ENCODE measurements around the gene MINDY2. TPM values are rescaled to one million over a fixed set of nuclear protein-coding genes. Genes with fewer than 3 reads are reported as not detected.

MINDY2 gene
- total and polyA plus RNA-seq, 2 donors = 5.1 to 8.9 TPM

- H3K4me1 ChIP-seq (ENCODE audit: control insufficient read depth in 2 of 2, insufficient read depth in 2 of 2, low read length in 2 of 2) = peaks cover 16 to 24% of the 10 kb centered on the region in 2 donors
- WGBS = under 1% methylated on average over 81 of the region's 81 CpGs
Measured at GRCh38 chr15:58748852-58749531, 22.1 kb upstream of the MINDY2 start.

GRCh38 chr15:58749532-58750337 lies 21.4 kb upstream of the MINDY2 start, which contains the start of gene ADAM10:
Gene ADAM10 (minus strand): TSS chr15:58749707. CDS start chr15:58749534, 173 bp downstream.
- 1% methylated on average over 62 of the region's 62 CpGs for WGBS
- DNase-seq (ENCODE audit: low read depth in 6 of 9, low spot score in 9 of 9) = peak; percentile 92 to 99 (median 96)
- Histone ChIP-seq H3K4me1 (ENCODE audit: control insufficient read depth in 2 of 2, insufficient read depth in 2 of 2, low read length in 2 of 2) (peaks cover 15 to 24% of the 10 kb centered on the region in 2 donors), H3K36me3 (ENCODE audit: control insufficient read depth in 2 of 2, insufficient read depth in 2 of 2, low read length in 1 of 2) (peaks cover 0 to 4% of the 10 kb centered on the region in 2 donors), H3K27me3 (ENCODE audit: control insufficient read depth in 2 of 2, insufficient read depth in 1 of 2, low read length in 1 of 2) (no peaks in the 10 kb centered on the region), H3K27ac (ENCODE audit: low read depth in 1 of 2, low read length in 1 of 2) (peak within 1 kb of the TSS; percentile 96 to 98), H3K4me3 (ENCODE audit: low read length in 2 of 2) (peak within 1 kb of the TSS; percentile 68 to 91), H3K9me3 (ENCODE audit: control insufficient read depth in 2 of 2, insufficient read depth in 1 of 2, low read length in 1 of 2) (peaks cover 0 to 1% of the 10 kb centered on the region in 2 donors)

More at GRCh38 chr15:58748852-58749531, 22.1 kb upstream of the MINDY2 start:
- H3K36me3 ChIP-seq (ENCODE audit: control insufficient read depth in 2 of 2, insufficient read depth in 2 of 2, low read length in 1 of 2) = peaks cover 0 to 4% of the 10 kb centered on the region in 2 donors
- no peaks in the 10 kb centered on the region for H3K27me3 ChIP-seq (ENCODE audit: control insufficient read depth in 2 of 2, insufficient read depth in 1 of 2, low read length in 1 of 2)
- peak overlapping the region; percentile 68 to 91 for H3K4me3 ChIP-seq (ENCODE audit: low read length in 2 of 2)
- peaks cover 0 to 1% of the 10 kb centered on the region in 2 donors for H3K9me3 ChIP-seq (ENCODE audit: control insufficient read depth in 2 of 2, insufficient read depth in 1 of 2, low read length in 1 of 2)
- H3K27ac ChIP-seq (ENCODE audit: low read depth in 1 of 2, low read length in 1 of 2) = peak overlapping the region; percentile 96 to 98
- peak in 4 of 9 donors; percentile 48 to 63 (median 56) for DNase-seq (ENCODE audit: low read depth in 6 of 9, low spot score in 9 of 9)

DNA sequence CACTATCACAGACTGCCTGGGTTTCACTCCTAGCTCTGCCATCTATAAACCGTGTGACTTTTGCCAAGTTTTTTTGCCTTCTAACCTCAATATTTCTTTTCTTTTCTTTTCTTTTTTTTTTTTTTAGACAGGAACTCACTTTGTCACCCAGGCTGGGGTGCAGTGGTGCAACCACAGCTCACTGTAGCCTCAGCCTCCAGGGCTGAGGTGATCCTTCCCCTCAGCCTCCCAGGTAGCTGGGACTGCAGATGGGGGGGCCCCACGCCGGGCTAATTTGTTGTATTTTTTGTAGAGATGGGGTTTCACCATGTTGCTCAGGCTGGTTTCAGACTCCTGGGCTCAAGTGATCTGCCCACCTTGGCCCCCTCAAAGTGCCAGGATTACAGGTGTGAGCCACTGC lies 18.4 kb upstream of the MINDY2 start:
- 67% methylated on average over 3 of the region's 3 CpGs for WGBS
- H3K36me3 ChIP-seq (ENCODE audit: control insufficient read depth in 2 of 2, insufficient read depth in 2 of 2, low read length in 1 of 2) = peaks cover 0 to 4% of the 10 kb centered on the region in 2 donors
- no peak overlapping the region for H3K4me3 ChIP-seq (ENCODE audit: low read length in 2 of 2)
- peaks cover 0 to 1% of the 10 kb centered on the region in 2 donors for H3K9me3 ChIP-seq (ENCODE audit: control insufficient read depth in 2 of 2, insufficient read depth in 1 of 2, low read length in 1 of 2)
- peaks cover 4 to 16% of the 10 kb centered on the region in 2 donors for H3K4me1 ChIP-seq (ENCODE audit: control insufficient read depth in 2 of 2, insufficient read depth in 2 of 2, low read length in 2 of 2)
- H3K27ac ChIP-seq (ENCODE audit: low read depth in 1 of 2, low read length in 1 of 2) = no peak overlapping the region
- H3K27me3 ChIP-seq (ENCODE audit: control insufficient read depth in 2 of 2, insufficient read depth in 1 of 2, low read length in 1 of 2) = no peaks in the 10 kb centered on the region
- no peak for DNase-seq (ENCODE audit: low read depth in 6 of 9, low spot score in 9 of 9)

DNA sequence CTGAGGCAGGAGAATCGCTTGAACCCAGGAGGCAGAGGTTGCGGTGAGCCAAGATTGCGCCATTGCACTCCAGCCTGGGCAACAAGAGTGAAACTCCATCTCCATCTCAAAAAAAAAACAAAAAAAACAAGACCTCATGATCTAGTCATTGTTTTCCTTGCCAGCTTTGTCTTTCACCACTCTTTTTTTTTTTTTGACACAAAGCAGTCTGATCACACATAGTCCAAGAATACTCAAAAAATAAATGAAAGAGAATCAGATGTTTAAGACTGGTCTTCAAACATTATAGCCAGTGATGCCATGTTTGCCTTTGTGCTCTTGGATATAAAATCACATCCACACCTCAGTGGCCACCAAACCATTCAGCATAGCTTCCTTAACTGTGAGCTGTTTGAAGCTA lies 15.8 kb upstream of the MINDY2 start:
- Histone ChIP-seq H3K4me3 (ENCODE audit: low read length in 2 of 2) (no peak overlapping the region), H3K27ac (ENCODE audit: low read depth in 1 of 2, low read length in 1 of 2) (no peak overlapping the region), H3K4me1 (ENCODE audit: control insufficient read depth in 2 of 2, insufficient read depth in 2 of 2, low read length in 2 of 2) (peaks cover 4 to 12% of the 10 kb centered on the region in 2 donors), H3K27me3 (ENCODE audit: control insufficient read depth in 2 of 2, insufficient read depth in 1 of 2, low read length in 1 of 2) (no peaks in the 10 kb centered on the region), H3K36me3 (ENCODE audit: control insufficient read depth in 2 of 2, insufficient read depth in 2 of 2, low read length in 1 of 2) (no peaks in the 10 kb centered on the region), H3K9me3 (ENCODE audit: control insufficient read depth in 2 of 2, insufficient read depth in 1 of 2, low read length in 1 of 2) (no peaks in the 10 kb centered on the region)
- DNase-seq (ENCODE audit: low read depth in 6 of 9, low spot score in 9 of 9) = no peak
- 100% methylated on average over 3 of the region's 3 CpGs for WGBS

GRCh38 chr15:58755956-58756355 lies 15.1 kb upstream of the MINDY2 start:
- Histone ChIP-seq H3K27me3 (ENCODE audit: control insufficient read depth in 2 of 2, insufficient read depth in 1 of 2, low read length in 1 of 2) (no peaks in the 10 kb centered on the region), H3K36me3 (ENCODE audit: control insufficient read depth in 2 of 2, insufficient read depth in 2 of 2, low read length in 1 of 2) (no peaks in the 10 kb centered on the region), H3K4me3 (ENCODE audit: low read length in 2 of 2) (no peak overlapping the region), H3K9me3 (ENCODE audit: control insufficient read depth in 2 of 2, insufficient read depth in 1 of 2, low read length in 1 of 2) (no peaks in the 10 kb centered on the region), H3K4me1 (ENCODE audit: control insufficient read depth in 2 of 2, insufficient read depth in 2 of 2, low read length in 2 of 2) (peaks cover 4 to 7% of the 10 kb centered on the region in 2 donors), H3K27ac (ENCODE audit: low read depth in 1 of 2, low read length in 1 of 2) (no peak overlapping the region)
- no peak for DNase-seq (ENCODE audit: low read depth in 6 of 9, low spot score in 9 of 9)
- WGBS = 91% methylated on average over 6 of the region's 6 CpGs

DNA sequence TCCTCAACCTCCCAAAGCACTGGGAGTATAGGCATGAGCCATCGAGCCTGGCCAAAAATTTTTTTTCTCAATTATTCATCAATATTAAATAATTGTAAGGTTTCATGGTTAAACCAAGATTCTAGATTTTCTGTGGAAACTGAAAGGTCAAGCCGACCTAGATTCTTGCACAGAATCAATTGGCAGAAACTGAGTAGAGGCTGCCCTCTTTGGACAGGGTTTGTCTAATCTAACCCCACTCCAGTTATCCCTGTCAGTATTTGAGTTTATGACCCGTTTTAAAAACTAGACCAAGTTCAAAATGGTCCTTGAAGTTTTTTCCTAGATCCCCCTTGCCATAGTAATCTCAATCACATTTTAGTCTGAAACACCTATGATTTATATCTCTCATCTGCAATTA lies 13.0 kb upstream of the MINDY2 start:
- no peaks in the 10 kb centered on the region for H3K9me3 ChIP-seq (ENCODE audit: control insufficient read depth in 2 of 2, insufficient read depth in 1 of 2, low read length in 1 of 2)
- H3K27ac ChIP-seq (ENCODE audit: low read depth in 1 of 2, low read length in 1 of 2) = no peak overlapping the region
- 74% methylated on average over 3 of the region's 3 CpGs for WGBS
- H3K36me3 ChIP-seq (ENCODE audit: control insufficient read depth in 2 of 2, insufficient read depth in 2 of 2, low read length in 1 of 2) = no peaks in the 10 kb centered on the region
- no peak overlapping the region for H3K4me3 ChIP-seq (ENCODE audit: low read length in 2 of 2)
- no peaks in the 10 kb centered on the region for H3K27me3 ChIP-seq (ENCODE audit: control insufficient read depth in 2 of 2, insufficient read depth in 1 of 2, low read length in 1 of 2)
- DNase-seq (ENCODE audit: low read depth in 6 of 9, low spot score in 9 of 9) = no peak
- peaks cover 0 to 2% of the 10 kb centered on the region in 2 donors for H3K4me1 ChIP-seq (ENCODE audit: control insufficient read depth in 2 of 2, insufficient read depth in 2 of 2, low read length in 2 of 2)

- H3K4me3 ChIP-seq (ENCODE audit: low read length in 2 of 2) = no peak overlapping the region
- H3K36me3 ChIP-seq (ENCODE audit: control insufficient read depth in 2 of 2, insufficient read depth in 2 of 2, low read length in 1 of 2) = no peaks in the 10 kb centered on the region
- H3K27me3 ChIP-seq (ENCODE audit: control insufficient read depth in 2 of 2, insufficient read depth in 1 of 2, low read length in 1 of 2) = no peaks in the 10 kb centered on the region
- peaks cover 0 to 2% of the 10 kb centered on the region in 2 donors for H3K4me1 ChIP-seq (ENCODE audit: control insufficient read depth in 2 of 2, insufficient read depth in 2 of 2, low read length in 2 of 2)
- peaks cover 1 to 7% of the 10 kb centered on the region in 2 donors for H3K9me3 ChIP-seq (ENCODE audit: control insufficient read depth in 2 of 2, insufficient read depth in 1 of 2, low read length in 1 of 2)
- DNase-seq (ENCODE audit: low read depth in 6 of 9, low spot score in 9 of 9) = peak in 1 of 9 donors; percentile 41
- no peak overlapping the region for H3K27ac ChIP-seq (ENCODE audit: low read depth in 1 of 2, low read length in 1 of 2)
- WGBS = 86% methylated on average over 7 of the region's 7 CpGs
Measured at GRCh38 chr15:58760385-58761009, 10.6 kb upstream of the MINDY2 start.

DNA sequence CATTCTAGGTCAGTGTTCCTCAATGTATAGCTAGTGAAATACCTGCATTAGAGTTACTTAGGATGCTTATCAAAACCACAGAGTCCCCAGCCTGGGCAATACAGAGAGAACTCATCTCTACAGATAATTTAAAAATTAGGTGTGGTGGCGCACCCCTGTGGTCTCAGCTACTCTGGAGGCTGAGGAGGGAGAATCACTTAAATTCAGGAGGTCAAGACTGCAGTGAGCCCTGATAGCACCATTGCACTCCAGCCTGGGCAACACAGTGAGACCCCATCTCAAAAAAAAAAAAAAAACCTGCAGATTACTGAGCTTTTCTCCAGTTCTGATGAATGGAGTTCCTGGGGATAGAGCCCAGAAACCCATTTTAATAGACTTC lies 10.1 kb upstream of the MINDY2 start:
- Histone ChIP-seq H3K27me3 (ENCODE audit: control insufficient read depth in 2 of 2, insufficient read depth in 1 of 2, low read length in 1 of 2) (no peaks in the 10 kb centered on the region), H3K27ac (ENCODE audit: low read depth in 1 of 2, low read length in 1 of 2) (no peak overlapping the region), H3K4me3 (ENCODE audit: low read length in 2 of 2) (no peak overlapping the region), H3K9me3 (ENCODE audit: control insufficient read depth in 2 of 2, insufficient read depth in 1 of 2, low read length in 1 of 2) (peaks cover 1 to 7% of the 10 kb centered on the region in 2 donors), H3K36me3 (ENCODE audit: control insufficient read depth in 2 of 2, insufficient read depth in 2 of 2, low read length in 1 of 2) (no peaks in the 10 kb centered on the region), H3K4me1 (ENCODE audit: control insufficient read depth in 2 of 2, insufficient read depth in 2 of 2, low read length in 2 of 2) (no peaks in the 10 kb centered on the region)
- DNase-seq (ENCODE audit: low read depth in 6 of 9, low spot score in 9 of 9) = peak in 1 of 9 donors; percentile 40
- 98% methylated on average over 1 of the region's 1 CpG for WGBS

DNA sequence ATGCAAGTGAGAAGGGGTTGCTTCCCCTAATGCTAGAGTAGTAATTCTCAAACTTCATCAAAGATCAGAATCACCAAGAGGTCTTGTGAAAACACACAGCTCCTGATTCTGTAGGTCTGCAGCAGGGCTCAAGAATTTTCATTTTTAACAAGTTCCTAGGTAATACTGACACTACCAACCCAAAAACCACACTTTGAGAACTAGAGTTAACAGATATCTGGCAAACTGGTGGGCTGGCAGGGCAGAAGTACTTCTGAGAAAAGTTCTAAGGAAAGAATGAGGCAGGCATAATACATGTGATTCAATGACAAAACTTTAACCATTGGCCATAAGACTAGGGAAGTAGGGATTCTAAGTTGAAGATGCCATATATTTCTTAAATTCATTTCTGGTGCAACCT lies 8.8 kb upstream of the MINDY2 start:
- Histone ChIP-seq H3K27ac (ENCODE audit: low read depth in 1 of 2, low read length in 1 of 2) (no peak overlapping the region), H3K36me3 (ENCODE audit: control insufficient read depth in 2 of 2, insufficient read depth in 2 of 2, low read length in 1 of 2) (no peaks in the 10 kb centered on the region), H3K4me3 (ENCODE audit: low read length in 2 of 2) (no peak overlapping the region), H3K4me1 (ENCODE audit: control insufficient read depth in 2 of 2, insufficient read depth in 2 of 2, low read length in 2 of 2) (no peaks in the 10 kb centered on the region), H3K9me3 (ENCODE audit: control insufficient read depth in 2 of 2, insufficient read depth in 1 of 2, low read length in 1 of 2) (peaks cover 1 to 7% of the 10 kb centered on the region in 2 donors), H3K27me3 (ENCODE audit: control insufficient read depth in 2 of 2, insufficient read depth in 1 of 2, low read length in 1 of 2) (no peaks in the 10 kb centered on the region)
- no peak for DNase-seq (ENCODE audit: low read depth in 6 of 9, low spot score in 9 of 9)
